Neural progenitor cell (in vitro differentiated cells): ENCODE data around the gene CABLES1.
A peak's percentile ranks its signal among the peaks of the same experiment; 100 is the strongest.

Source experiments
- EZH2 ChIP-seq: fragments of 200-600 bp; sonication (generic); IDR thresholded peaks from 2 replicates; pipeline ENCODE4 v1.6.1; 2017; ENCODE audit warnings: antibody characterized with exemption, mild to moderate bottlenecking, moderate library complexity
- TF ChIP-seq, protein P1 (sequence below): fragments of 200-600 bp; sonication (generic); IDR thresholded peaks from 2 replicates; pipeline ENCODE4 v1.5.1; 2017; ENCODE audit warnings: antibody characterized with exemption, mild to moderate bottlenecking

DNA sequence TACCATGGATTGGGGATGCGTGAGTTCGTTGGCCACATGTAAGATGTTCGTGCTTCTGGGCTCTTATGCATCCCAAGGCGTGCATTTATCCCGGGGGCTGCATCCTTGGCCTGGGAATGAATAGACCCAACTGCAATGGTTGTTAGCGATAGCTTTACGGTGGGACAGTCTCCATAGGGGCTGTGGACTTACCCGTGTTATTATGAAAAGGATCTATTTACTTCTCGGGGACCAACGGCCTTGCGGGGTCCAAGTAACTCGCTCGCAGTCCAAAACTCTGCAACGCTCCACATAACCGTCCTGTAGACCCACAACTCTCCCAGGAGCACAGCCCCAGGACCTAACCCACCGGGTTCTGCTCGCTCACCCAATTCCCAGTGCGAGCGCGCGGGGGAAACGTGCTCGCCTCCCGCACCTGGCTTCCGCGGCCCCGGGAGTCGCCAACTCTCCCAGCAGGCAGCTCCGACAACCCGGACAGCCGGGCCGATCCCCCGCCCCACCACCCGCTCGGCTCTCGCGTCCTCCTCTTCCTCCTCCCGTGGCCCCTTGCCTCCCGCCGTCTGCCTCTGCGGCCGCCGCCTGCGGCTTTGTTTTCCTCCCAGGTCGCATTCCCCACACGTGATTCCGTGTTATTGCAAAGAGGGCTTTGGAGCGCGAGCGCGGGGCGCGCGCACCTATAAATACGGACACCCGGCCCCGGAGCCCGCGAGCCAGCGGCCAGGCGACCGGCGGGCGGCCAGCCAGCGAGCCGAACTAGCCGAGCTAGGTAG, at the start of gene CABLES1:
- peak; percentile 36 for TF ChIP-seq EZH2
- TF ChIP-seq, protein P1, sequence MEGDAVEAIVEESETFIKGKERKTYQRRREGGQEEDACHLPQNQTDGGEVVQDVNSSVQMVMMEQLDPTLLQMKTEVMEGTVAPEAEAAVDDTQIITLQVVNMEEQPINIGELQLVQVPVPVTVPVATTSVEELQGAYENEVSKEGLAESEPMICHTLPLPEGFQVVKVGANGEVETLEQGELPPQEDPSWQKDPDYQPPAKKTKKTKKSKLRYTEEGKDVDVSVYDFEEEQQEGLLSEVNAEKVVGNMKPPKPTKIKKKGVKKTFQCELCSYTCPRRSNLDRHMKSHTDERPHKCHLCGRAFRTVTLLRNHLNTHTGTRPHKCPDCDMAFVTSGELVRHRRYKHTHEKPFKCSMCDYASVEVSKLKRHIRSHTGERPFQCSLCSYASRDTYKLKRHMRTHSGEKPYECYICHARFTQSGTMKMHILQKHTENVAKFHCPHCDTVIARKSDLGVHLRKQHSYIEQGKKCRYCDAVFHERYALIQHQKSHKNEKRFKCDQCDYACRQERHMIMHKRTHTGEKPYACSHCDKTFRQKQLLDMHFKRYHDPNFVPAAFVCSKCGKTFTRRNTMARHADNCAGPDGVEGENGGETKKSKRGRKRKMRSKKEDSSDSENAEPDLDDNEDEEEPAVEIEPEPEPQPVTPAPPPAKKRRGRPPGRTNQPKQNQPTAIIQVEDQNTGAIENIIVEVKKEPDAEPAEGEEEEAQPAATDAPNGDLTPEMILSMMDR: no peak
